ENCODE measurements around the gene TH. TPM values are rescaled to one million over a fixed set of nuclear protein-coding genes. Genes with fewer than 3 reads are reported as not detected.

Gene TH
- total RNA-seq, 2 donors from 2014 or later = not detected

GRCh38 chr11:2135018-2135569, 36.5 kb downstream of the TH start:
- ATAC-seq = no peak
- H3K27ac Mint-ChIP-seq = no peak overlapping the region

GRCh38 chr11:2134022-2135010, 37.3 kb downstream of the TH start:
- peaks cover 8 to 11% of the 10 kb centered on the region in 2 donors for H3K9me3 Mint-ChIP-seq
- H3K27ac Mint-ChIP-seq = no peak overlapping the region
- ATAC-seq (peak in 1 of 2 donors; percentile 9), DNase-seq (ENCODE audit: low spot score in 2 of 2) (peak in 1 of 2 donors; percentile 2)
- H3K36me3 Mint-ChIP-seq = peaks cover 9 to 10% of the 10 kb centered on the region in 2 donors

More at GRCh38 chr11:2135018-2135569, 36.5 kb downstream of the TH start:
- peak in 1 of 2 donors; percentile 2 for DNase-seq (ENCODE audit: low spot score in 2 of 2)
- Mint-ChIP-seq H3K9me3 (peaks cover 8 to 11% of the 10 kb centered on the region in 2 donors), H3K36me3 (peaks cover 9 to 10% of the 10 kb centered on the region in 2 donors)

- no peak overlapping the region for H3K27ac Mint-ChIP-seq
- ATAC-seq = no peak
- no peak for DNase-seq (ENCODE audit: low spot score in 2 of 2)
- peaks cover 9 to 10% of the 10 kb centered on the region in 2 donors for H3K36me3 Mint-ChIP-seq
- peaks cover 8 to 11% of the 10 kb centered on the region in 2 donors for H3K9me3 Mint-ChIP-seq
These were observed 38.2 kb downstream of the TH start for GRCh38 chr11:2133241-2134021.

GRCh38 chr11:2132874-2133240, 38.8 kb downstream of the TH start:
- H3K27ac Mint-ChIP-seq = no peak overlapping the region
- DNase-seq (ENCODE audit: low spot score in 2 of 2) = no peak
- peaks cover 8 to 11% of the 10 kb centered on the region in 2 donors for H3K9me3 Mint-ChIP-seq
- ATAC-seq = no peak
- peaks cover 9 to 10% of the 10 kb centered on the region in 2 donors for H3K36me3 Mint-ChIP-seq

GRCh38 chr11:2132246-2132645, 39.4 kb downstream of the TH start:
- H3K27ac Mint-ChIP-seq = no peak overlapping the region
- peaks cover 9 to 10% of the 10 kb centered on the region in 2 donors for H3K36me3 Mint-ChIP-seq
- no peak for ATAC-seq
- H3K9me3 Mint-ChIP-seq = peaks cover 8 to 11% of the 10 kb centered on the region in 2 donors
- DNase-seq (ENCODE audit: low spot score in 2 of 2) = no peak

- Mint-ChIP-seq H3K27ac (no peak overlapping the region), H3K9me3 (peaks cover 8 to 11% of the 10 kb centered on the region in 2 donors), H3K36me3 (peaks cover 9 to 10% of the 10 kb centered on the region in 2 donors)
- ATAC-seq (no peak), DNase-seq (ENCODE audit: low spot score in 2 of 2) (no peak)
These were observed 40.0 kb downstream of the TH start for GRCh38 chr11:2131371-2132236.

- H3K9me3 Mint-ChIP-seq = peaks cover 8 to 11% of the 10 kb centered on the region in 2 donors
- H3K27ac Mint-ChIP-seq = no peak overlapping the region
- H3K36me3 Mint-ChIP-seq = peaks cover 9 to 10% of the 10 kb centered on the region in 2 donors
- DNase-seq (ENCODE audit: low spot score in 2 of 2) (no peak), ATAC-seq (no peak)
These were observed 40.7 kb downstream of the TH start for GRCh38 chr11:2130881-2131352.

GRCh38 chr11:2129699-2130366, 41.8 kb downstream of the TH start:
- peaks cover 8 to 11% of the 10 kb centered on the region in 2 donors for H3K9me3 Mint-ChIP-seq
- ATAC-seq (no peak), DNase-seq (ENCODE audit: low spot score in 2 of 2) (no peak)
- peaks cover 9 to 10% of the 10 kb centered on the region in 2 donors for H3K36me3 Mint-ChIP-seq
- H3K27ac Mint-ChIP-seq = no peak overlapping the region

GRCh38 chr11:2129308-2129698, 42.3 kb downstream of the TH start:
- DNase-seq (ENCODE audit: low spot score in 2 of 2) = no peak

GRCh38 chr11:2128511-2129307, 42.9 kb downstream of the TH start:
- Mint-ChIP-seq H3K36me3 (peaks cover 9 to 10% of the 10 kb centered on the region in 2 donors), H3K27ac (no peak overlapping the region), H3K9me3 (peaks cover 8 to 11% of the 10 kb centered on the region in 2 donors)
- no peak for ATAC-seq
- no peak for DNase-seq (ENCODE audit: low spot score in 2 of 2)

More at GRCh38 chr11:2129308-2129698, 42.3 kb downstream of the TH start:
- no peak for ATAC-seq
- peaks cover 8 to 11% of the 10 kb centered on the region in 2 donors for H3K9me3 Mint-ChIP-seq
- H3K27ac Mint-ChIP-seq = no peak overlapping the region
- H3K36me3 Mint-ChIP-seq = peaks cover 9 to 10% of the 10 kb centered on the region in 2 donors

GRCh38 chr11:2128130-2128510, 43.5 kb downstream of the TH start:
- Mint-ChIP-seq H3K27ac (no peak overlapping the region), H3K36me3 (peaks cover 9 to 10% of the 10 kb centered on the region in 2 donors), H3K9me3 (peaks cover 8 to 11% of the 10 kb centered on the region in 2 donors)
- DNase-seq (ENCODE audit: low spot score in 2 of 2) (no peak), ATAC-seq (no peak)

- ATAC-seq = peak in 1 of 2 donors; percentile 13
These were observed 44.0 kb downstream of the TH start for GRCh38 chr11:2127482-2128129.

GRCh38 chr11:2126520-2127085, 45.0 kb downstream of the TH start:
- Mint-ChIP-seq H3K9me3 (peaks cover 4 to 6% of the 10 kb centered on the region in 2 donors), H3K27ac (no peak overlapping the region), H3K36me3 (peaks cover 5% of the 10 kb centered on the region in 2 donors)
- DNase-seq (ENCODE audit: low spot score in 2 of 2) (no peak), ATAC-seq (no peak)

More at GRCh38 chr11:2127482-2128129, 44.0 kb downstream of the TH start:
- Mint-ChIP-seq H3K27ac (no peak overlapping the region), H3K36me3 (peaks cover 9 to 10% of the 10 kb centered on the region in 2 donors), H3K9me3 (peaks cover 8 to 11% of the 10 kb centered on the region in 2 donors)
- DNase-seq (ENCODE audit: low spot score in 2 of 2) = no peak
